Fibroblast of the aortic adventitia (primary cell): Measurements from ENCODE around the gene TMPRSS7. TPM values are rescaled to one million over a fixed set of nuclear protein-coding genes. Genes with fewer than 3 reads are reported as not detected.
A peak's percentile ranks its signal among the peaks of the same experiment; 100 is the strongest.
"Not testable (repeated sequence)": the region's sequence is repeated elsewhere in the genome, so short reads cannot be mapped to it uniquely, and the experiment has no call there.

ENCODE experiments used
- DNase-seq: peaks from one replicate; pipeline ENCODE4 v3.0.0-alpha.2; 2010; ENCODE audit warnings: low read depth
- H3K4me3 ChIP-seq: 2 replicates; pipeline ENCODE4 v1.5.1; 2011; ENCODE audit warnings: low read depth, mild to moderate bottlenecking, control low read depth, low read length, moderate library complexity
- CTCF ChIP-seq: IDR thresholded peaks from 2 replicates; pipeline ENCODE4 v1.5.1; 2011; ENCODE audit warnings: mild to moderate bottlenecking, low read length, control low read depth, inconsistent platforms; ENCODE audit not compliant: insufficient read depth
- total RNA-seq: library from RNA; depleted of rRNA; stranded (reverse); fragments of >200 nt; gene quantifications from 2 replicates; pipeline ENCODE4 v1.2.3, GENCODE V29; 2012; ENCODE audit warnings: low replicate concordance

Gene TMPRSS7
- total RNA-seq, 1 donor = not detected

- no peak for DNase-seq
- TF ChIP-seq CTCF = no peak
- H3K4me3 ChIP-seq = no peak overlapping the region
Measured at GRCh38 chr3:112027142-112027541, 7.4 kb upstream of the TMPRSS7 start.

- TF ChIP-seq CTCF = no peak
- no peak for DNase-seq
- H3K4me3 ChIP-seq = no peak overlapping the region
Measured at GRCh38 chr3:112027826-112028225, 6.7 kb upstream of the TMPRSS7 start.

- TF ChIP-seq CTCF = no peak
- no peak overlapping the region for H3K4me3 ChIP-seq
- DNase-seq = no peak
Measured at GRCh38 chr3:112030901-112031300, 3.6 kb upstream of the TMPRSS7 start.

GRCh38 chr3:112032098-112032731 is 2.3 kb upstream of the TMPRSS7 start:
- H3K4me3 ChIP-seq = no peak overlapping the region
- DNase-seq = no peak
- no peak for TF ChIP-seq CTCF

GRCh38 chr3:112035241-112035640 is 705 bp downstream of the TMPRSS7 start:
- no peak for DNase-seq

GRCh38 chr3:112037194-112037593 is 2.7 kb downstream of the TMPRSS7 start:
- DNase-seq, H3K4me3 ChIP-seq: not testable (repeated sequence)

More at GRCh38 chr3:112035241-112035640, 705 bp downstream of the TMPRSS7 start:
- TF ChIP-seq CTCF = no peak
- no peak overlapping the region for H3K4me3 ChIP-seq

- no peak overlapping the region for H3K4me3 ChIP-seq
- no peak for TF ChIP-seq CTCF
- peak; percentile 27 for DNase-seq
Measured at GRCh38 chr3:112038863-112039262, 4.3 kb downstream of the TMPRSS7 start.
